H4 (cell line): ENCODE measurements around the gene MYOF. TPM values are rescaled to one million over a fixed set of nuclear protein-coding genes. Genes with fewer than 3 reads are reported as not detected.
"Not testable (repeated sequence)": the region's sequence is repeated elsewhere in the genome, so short reads cannot be mapped to it uniquely, and the experiment has no call there.

Experiments used
- DNase-seq: peaks from one replicate; pipeline ENCODE4 v3.0.0-alpha.2; 2015; ENCODE audit warnings: low spot score
- total RNA-seq: library from RNA; depleted of rRNA; stranded (reverse); fragments of >200 nt; shearing (Covaris generic); gene quantifications from 2 replicates; pipeline ENCODE4 v1.2.3, GENCODE V29; 2014

MYOF gene
- total RNA-seq, 1 experiment from 2014 or later, result 30.2 TPM

DNA sequence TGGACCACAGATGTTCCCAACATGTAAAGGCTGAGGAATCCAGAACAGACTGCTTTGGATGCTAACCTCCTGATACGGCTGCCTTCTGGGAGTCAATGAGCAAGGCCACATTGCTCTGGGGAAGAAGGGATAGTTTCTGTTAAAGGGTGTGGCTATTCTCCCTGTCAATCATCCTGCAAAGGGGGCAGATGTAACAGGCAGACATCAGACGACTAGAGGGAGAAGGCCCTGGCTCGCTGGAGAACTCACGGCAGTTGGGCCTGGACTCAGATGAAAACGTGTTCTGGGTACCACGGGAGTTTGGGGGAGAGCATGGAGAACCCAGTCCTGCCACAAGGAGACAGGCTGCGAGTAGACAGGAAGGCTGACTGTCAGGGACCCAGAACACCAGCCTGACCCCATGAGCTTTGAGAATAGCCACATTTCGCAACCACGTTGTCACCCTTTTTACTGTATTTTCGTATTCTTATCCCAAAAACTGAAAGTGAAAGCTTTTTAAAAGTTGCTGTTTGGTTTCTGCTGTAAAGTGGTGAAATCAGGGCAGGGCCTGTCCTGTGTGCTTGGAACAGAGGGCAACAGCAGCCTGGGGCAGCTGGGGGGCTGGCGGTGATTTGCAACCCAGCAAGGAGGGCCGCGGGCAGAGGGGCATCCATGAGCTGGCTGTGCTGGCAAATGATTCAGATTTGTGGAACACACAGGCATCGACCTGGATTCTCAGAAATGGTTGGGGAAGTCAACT lies 95.3 kb downstream of the MYOF start:
- peak; percentile 11 for DNase-seq

DNA sequence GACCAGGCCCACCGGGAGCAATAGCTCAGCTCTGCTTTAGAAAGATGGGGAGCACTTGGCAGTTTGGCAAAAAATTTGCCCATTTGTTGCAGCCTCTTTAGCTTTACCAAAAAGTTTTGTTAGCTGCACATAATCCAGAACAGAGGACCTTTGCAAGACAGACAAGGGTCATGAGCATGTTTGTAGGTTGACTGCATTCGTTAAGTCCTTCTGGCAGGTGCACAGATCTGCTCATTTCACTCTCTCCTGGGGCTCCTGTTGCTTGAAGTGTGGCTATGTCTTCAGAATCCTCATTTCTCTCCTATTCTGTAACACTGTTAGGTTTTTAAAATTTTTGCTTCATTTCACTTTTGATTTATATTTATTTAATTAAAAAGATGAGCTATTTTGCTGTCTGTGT lies 96.8 kb downstream of the MYOF start:
- DNase-seq, result no peak

DNA sequence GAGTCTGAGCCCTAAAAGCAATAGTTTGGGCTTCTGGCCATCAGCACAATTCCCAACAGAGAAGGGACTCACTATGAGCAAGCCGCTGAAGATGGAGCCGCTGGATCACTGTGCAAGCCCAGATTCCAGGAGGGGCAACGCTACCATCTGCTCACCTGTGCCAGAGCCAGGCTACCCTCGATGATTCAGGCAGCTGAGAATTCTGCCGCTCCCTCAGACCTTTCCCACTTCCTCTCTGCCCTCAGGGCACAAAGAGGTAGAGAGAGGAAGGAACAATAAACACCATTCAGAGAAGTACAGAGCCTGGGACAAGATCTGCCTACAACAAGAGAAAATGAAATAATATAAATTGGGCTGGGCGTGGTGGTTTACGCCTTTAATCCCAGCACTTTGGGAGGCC lies 98.1 kb downstream of the MYOF start:
- peak; percentile 87 for DNase-seq

DNA sequence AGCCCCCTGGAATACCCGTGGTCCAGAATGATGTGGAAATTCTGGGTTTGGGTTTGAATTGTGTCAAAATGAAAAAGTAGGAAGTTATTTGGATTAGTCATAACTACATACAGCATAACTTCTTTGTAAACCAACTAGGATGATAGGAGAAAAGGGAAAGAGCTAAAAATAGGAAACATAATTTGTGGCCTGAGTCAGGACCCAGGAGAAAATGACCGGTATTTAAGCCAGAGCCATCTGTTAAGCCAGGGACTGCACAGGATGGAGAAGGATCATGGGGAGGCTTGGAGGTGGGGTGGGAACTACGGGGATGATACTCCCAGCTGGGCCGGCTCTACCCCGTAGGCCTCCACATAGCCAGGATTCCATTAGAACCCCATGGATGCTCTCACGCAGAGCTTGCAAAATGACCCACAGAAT lies 98.6 kb downstream of the MYOF start:
- DNase-seq, result peak; percentile 48

DNA sequence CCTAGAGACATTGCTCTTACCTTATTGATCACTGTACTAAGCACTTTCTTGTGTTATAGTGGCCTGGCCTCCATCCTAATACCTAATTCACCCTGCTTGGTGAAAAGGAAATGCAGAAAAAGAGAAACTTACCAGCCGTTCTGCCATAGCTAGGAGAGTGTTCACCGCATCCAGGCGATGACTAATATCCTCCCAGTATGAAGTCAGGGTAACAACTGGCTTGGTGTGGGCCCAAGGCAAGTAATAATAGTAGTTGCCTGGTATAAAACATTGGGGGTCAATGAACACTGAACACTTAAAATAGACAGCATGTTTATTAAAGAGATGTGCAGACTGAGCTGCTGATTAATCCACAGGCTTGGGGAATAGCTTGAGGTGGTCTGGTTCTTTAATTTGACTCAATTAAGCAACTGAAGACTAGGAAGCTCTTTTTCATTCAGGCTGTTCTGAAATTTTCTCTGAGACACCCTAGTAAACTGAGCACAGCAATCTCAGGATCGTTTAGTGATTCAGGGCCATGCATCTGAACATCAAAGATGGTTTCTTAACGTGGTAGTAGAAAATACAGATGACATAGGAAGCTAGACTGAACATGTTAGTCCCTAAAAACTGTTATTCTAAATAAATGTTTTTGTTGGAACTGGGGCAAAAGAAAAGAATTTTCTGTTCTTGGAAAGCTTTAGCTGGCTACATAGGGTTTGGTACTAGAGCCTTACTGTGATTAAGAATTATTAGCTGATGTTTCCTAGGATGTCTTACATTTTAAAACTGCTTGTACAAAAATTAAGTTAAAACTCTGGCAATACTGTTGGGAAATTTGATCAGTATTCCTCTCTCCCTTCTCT lies 102.2 kb downstream of the MYOF start:
- peak; percentile 60 for DNase-seq

DNA sequence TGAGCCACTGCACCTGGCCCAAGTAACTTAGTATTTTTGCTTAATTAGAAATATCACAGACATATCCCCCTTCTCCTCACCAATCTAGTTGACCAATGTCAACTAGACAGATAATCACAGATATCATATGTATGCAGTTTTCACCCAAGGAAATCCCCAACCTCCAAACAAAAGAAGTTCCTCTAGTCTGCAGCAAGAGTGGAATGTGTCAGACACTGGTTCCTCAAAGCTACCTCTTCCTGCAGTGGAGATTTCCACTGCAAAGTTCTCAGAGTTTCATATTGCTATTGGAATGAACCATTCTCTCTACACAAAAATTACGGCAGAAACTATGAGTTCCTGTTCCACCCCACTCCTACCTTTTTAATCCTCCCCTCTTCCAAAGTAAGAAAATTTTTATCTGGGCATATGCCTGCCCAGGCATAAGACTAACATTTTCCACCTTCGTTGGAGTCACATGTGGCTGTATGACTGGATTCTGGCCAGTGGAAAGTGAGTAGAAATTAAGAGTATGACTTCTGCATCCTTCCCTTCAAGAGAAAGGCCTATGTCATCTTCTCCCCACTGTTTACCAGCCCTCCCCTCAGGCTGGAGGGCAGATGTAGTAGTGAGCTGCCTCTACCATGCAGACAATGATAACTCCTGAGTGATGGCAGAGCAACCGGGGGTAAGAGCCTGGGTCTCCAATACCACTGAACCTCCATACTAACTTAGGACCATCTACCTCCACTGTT lies 103.0 kb downstream of the MYOF start:
- DNase-seq, result no peak

DNA sequence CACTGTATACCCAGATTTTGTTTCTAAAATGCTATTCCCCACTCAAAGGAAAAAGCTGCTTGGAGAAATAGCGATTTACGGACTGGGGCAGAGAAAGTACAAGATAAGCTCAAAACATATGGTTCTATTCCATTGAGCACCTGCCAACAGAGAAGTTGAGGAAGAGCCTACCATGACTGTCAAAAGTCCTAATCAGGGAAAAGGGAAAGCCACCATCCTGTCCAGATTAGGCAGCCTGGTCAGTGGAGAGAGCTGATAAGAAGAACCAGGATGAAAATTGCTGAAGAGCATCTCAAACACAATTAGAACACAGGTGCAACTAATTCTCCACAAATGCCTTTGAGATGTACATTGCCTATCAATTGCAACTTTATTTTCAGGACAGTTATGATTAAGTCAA lies 104.1 kb downstream of the MYOF start:
- DNase-seq, result no peak

DNA sequence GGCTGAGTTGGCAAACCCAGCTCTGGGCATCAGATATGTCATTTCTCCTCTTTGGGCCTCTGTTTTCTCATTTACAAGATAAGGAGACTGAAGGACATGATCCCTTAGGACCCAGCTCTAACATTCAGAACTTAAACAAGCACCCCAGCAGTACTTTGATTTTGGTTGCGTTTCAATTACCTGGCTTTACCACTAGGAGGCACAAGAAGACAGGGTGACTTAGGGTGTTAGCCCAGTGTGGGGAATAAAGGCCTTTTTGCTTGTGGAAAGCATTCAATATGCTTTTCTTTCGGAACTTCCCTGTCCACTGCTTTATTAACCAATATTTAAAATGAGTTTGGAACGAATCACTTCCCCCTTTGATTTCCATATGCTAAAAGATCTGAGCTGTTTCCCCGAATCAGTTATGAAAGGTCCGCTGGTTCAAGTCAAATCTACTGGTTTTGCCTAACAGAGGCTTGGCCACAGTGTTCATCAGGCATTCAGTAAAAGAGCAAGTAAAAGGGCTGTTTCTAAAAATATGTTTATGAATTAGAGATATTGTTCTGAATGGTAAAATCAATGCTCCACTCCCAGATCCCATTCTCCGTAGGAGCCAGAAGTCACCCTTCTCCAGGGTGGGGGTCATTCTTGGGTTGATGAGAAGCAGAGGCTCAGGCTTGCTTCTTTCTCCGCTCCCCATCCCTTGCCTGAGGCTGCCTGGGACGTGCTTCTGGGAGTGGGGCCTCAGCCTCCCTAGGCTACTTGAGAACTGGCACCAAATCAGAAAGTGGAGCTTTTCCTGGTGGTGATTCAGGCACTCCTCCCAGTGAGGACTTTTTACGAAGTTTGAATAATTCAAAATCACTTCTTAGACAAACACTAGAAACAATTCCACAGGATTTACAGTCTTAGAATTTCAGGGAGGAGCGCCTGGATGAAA lies 105.5 kb downstream of the MYOF start:
- peak; percentile 73 for DNase-seq

DNA sequence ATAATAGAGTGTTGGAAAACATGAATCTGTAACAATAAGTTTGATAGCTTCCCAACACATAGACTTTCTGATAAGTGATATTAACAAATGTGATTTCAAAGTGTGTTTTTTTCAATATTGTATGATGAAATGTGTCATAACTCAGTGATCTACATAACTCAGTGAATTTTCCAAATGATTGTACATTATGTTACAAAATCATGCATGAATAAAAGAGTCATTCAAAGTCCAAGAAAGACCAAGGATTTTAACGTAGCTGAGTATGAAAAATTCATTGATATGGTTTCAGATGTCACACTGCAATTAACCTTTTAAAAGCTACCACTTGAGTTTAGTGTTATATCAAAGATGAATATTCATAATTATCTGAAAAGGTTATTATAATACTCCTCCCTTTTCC lies 111.2 kb downstream of the MYOF start:
- no peak for DNase-seq

DNA sequence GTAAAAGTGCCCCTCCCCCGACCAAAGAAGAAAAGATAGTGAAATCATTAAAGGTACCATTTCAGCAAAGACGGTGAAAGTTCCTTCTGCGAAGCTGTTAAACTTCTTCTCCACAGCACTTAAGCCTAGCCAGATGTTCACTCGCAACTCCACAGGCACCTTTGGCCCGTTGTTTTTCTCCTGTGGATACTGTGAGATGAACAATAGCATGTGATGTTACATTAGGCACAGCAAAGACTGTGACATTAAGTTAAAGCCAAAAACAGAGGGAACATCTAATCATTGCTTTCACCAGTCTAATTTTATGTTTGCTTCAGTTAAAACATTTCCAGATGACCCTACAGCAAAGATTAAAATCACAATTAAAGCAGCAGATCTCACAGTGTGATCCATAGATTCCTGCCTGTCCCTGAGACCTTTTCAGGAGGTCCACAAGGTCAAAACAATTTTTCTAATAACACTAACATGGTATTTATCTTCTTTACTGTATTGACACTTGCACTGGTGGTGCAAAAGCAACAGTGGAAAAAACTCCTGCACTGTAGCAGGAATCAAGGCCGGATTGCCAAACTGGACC lies 112.5 kb downstream of the MYOF start:
- no peak for DNase-seq

DNA sequence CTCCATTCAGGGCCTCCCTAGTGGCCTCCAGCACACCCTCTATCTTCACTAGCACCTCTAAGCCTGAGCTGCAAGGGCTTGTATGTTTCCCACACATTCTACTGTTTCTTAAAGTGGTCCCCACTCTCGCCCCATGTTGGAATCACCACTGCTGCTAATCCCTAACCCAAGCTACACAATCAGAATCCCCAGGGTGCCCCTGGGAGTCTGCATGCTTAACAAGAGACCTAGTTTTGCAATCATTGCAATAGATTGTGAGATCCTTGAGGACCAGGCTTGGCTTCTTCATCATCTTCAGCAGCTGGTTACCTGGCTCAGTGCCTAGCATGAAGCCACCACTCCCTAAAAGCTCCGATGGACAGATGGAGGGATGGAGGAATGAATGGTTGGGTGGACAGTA lies 113.9 kb downstream of the MYOF start:
- no peak for DNase-seq

DNA sequence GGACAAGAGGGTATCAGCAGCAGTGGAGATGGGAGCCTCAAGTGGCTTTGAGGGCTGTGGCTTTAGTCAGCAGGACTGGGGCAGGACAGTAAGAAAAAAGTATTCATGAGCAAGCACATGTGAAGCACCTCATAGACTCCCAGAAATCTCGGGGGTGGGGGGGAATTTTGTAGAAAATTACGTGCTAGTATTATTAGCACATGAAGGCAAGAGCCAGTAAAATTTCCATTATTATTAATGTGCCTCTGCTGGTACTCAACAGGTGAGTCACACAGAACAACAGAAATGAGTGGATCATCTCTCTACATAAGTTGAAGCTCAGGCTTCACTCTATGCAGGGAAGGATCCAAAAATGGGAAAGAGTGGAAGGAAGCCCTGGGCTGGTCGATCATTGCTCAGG lies 114.5 kb downstream of the MYOF start:
- DNase-seq, result no peak

DNA sequence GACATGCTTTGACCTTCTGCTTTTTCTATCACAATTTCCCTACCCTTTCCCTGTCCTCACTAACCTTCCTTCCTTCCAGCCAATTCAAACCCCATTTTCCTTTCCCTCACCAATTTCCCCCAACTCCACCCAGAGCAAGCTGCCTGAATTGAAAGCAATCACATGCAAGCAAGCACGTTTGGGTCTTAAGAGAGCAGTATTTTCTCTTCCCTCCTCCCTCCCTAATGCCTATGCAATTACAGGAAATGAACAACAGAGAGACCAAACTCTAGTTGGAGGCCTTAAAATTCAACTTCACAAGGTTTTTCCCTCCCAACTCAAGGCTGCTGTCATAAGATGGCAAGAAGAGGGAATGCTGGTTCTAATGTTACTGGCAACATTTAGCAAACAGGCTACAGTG lies 117.2 kb downstream of the MYOF start:
- no peak for DNase-seq

DNA sequence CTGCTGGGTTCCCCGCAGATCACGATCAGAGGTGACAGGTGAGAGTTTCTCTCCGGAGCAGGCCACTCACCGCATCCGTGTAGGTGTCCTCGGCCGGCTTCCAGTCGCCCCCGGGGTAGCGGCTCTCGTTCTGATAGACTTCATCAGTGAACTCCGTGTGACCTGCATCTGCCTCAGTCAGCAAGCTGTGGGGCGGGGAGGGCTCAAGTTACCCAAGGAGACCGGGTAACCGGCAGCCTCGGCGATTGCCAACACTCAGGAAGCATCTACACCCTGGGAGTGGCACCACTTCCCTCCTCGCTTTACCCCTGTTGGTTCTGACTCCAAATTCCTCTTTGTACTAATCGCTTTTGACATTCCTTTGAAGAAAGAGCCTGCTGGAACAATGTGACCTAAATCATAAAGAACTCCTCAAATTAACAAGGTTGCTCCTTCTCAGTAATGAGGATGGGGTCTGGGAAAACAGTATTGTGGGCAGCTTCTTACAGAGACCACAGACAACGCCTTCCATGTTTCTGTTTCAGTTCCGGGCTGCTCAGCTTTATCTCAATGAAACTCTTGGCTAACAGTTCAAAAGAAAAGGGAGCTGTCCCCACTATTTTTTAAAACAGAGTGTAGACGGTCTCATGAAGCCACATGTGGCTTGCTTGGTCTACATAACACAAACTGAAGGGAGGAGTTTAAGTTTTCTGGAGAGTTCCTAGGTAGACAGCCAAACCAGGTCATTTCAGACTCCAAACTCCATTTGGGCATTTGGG lies 118.1 kb downstream of the MYOF start:
- DNase-seq, result no peak

DNA sequence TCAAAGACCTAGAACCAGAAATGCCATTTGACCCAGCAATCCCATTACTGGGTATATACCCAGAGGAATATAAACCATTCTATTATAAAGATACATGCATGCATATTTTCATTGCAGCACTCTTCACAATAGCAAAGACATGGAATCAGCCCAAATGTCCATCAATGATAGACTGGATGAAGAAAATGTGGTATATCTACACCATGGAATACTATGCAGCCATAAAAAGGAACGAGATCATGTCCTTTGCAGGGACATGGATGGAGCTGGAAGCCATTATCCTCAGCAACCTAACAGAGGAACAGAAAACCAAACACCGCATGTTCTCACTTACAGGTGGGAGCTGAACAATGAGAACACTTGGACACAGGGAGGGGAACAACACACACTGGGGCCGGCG lies 123.7 kb downstream of the MYOF start:
- DNase-seq, result not testable (repeated sequence)

DNA sequence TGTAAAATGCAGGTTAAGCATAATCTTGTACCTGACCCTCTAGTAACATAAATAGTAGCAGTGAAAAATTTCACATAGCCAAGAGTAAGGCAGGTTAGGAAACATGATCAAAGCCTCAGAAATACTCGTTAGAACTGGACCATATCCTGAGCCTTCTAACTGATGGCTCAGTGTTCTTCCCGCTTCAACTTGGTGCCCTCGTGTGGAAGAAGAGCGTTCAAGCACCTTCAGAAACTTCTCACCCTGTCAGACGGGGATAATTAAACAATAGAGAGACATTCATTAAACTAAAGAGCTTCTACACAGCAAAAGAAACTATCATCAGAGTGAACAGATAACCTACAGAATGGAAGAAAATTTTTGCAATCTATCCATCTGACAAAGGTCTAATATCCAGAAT lies 124.5 kb downstream of the MYOF start:
- peak; percentile 31 for DNase-seq

DNA sequence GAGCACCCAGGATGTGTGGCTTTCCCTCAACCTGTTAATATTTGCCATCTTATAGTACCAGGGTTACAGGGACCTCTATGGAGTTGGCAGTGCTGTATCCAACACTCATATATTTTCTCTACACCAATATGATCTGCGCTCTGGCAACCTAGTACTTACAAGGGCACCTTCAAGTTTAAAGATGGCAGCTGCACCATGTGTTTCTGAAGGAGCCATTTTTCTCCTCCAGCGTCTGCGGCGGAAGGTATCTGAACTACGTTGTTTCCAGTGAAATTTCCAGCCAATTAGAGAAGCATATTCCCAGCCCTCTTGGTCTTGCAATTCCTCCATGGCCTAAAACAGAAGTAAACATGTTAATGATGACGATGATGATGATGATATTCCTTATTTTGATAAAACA lies 125.6 kb downstream of the MYOF start:
- no peak for DNase-seq

DNA sequence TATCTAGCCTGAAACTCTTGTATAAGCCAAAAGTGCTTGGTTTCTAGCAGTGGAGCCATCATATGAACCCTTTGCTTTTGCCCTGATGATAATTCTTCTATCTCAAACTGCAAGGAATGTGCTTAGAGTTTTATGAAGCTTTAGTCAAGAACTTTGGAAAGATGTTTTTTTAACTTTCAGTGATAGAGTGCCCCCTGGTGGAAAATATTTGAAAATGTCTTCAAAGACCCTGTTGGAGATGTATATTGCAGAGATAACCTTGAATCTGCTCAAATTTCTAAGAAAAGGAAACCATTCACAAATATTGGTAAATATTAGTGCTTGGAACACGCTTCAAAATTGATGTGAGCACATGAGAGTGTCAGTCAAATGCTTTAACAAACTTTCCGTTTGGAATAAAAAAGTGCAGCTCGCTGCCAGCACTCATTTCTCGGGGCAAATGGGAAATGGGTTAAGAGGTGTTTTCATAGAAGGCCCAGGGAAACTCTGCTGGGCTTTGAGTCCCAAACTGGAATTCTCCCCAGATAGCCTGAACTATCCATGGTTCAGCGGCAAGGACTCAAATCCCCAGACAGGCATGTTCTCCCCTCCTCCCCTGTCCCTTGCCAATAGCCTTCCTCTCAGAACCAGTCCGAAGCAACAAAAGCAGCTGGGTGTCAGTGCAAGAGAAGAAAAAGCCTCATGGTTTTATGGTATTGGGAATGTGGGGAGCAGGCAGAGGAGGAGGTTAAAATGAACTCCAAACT lies 129.3 kb downstream of the MYOF start:
- no peak for DNase-seq

DNA sequence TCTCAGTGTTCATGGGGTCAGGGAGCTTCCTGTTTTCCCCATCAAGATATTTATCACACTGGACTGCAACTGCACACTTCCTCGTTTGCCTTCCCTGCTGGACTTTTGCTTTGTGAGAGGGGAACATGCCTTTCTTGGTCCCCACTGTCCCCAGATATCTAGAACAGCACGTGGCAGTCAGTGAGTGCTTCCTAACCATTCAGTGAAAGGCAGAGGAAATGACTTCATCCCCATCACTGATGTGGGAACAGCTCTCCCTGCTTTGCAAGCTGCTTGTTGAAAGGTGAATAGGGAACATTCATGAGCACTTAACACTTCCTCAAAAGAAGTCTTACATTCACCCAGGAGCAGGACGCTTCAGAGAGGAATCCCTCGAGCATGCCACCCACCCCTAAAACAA lies 135.4 kb downstream of the MYOF start:
- no peak for DNase-seq

DNA sequence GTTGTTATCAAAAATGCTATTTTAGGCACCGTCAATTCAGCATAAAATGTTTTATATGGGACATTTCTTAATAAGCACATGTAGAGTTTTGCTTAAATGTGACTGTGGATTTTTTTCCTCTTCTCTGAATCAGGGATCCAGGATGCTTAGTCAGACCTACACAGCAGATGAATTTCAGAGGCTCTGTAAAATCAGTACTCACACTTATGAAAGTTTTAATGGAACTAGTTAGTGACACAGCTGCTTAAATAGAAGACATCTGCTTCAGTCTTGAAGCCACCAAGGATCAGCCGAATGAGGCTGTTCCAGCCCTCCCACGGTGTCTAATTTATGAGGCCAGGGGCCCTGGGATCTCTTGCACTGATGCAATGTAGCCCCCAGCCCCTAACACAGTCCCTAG lies 136.0 kb downstream of the MYOF start:
- no peak for DNase-seq
